C4-2B (cell line): ENCODE results near the gene CELF3.

Experiments used
- ZFX ChIP-seq: fragments of 450-650 bp; IDR thresholded peaks from 2 replicates; pipeline ENCODE4 v1.6.1; 2017
- TF ChIP-seq, protein P1 (sequence below): fragments of 450-650 bp; conservative IDR thresholded peaks from 2 replicates; pipeline ENCODE4 v1.5.1; 2017; ENCODE audit warnings: mild to moderate bottlenecking

DNA sequence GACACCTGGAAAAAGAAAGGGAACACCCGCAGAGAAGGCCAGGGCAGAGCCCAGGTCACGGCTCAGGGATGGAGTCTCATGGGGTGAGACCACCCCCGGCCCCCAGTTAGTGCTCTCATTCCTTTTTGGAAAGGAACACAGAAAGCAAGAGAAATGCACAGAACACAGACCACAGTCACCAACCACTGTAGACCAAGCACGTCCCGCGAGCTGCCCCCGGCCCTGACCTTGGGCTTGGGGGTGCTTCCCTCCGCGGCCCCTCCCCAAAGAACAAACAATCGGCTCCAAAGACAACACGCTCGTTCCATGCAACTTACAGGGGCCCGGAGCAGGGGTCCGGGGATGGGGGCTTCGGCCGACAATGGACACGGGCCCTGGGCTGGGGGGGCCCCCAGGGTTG lies 12.8 kb downstream of the CELF3 start:
- TF ChIP-seq, protein P1, sequence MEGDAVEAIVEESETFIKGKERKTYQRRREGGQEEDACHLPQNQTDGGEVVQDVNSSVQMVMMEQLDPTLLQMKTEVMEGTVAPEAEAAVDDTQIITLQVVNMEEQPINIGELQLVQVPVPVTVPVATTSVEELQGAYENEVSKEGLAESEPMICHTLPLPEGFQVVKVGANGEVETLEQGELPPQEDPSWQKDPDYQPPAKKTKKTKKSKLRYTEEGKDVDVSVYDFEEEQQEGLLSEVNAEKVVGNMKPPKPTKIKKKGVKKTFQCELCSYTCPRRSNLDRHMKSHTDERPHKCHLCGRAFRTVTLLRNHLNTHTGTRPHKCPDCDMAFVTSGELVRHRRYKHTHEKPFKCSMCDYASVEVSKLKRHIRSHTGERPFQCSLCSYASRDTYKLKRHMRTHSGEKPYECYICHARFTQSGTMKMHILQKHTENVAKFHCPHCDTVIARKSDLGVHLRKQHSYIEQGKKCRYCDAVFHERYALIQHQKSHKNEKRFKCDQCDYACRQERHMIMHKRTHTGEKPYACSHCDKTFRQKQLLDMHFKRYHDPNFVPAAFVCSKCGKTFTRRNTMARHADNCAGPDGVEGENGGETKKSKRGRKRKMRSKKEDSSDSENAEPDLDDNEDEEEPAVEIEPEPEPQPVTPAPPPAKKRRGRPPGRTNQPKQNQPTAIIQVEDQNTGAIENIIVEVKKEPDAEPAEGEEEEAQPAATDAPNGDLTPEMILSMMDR = no peak
- no peak for TF ChIP-seq ZFX
